Astrocyte (in vitro differentiated cells and primary cell): ENCODE results near the gene PET100. TPM values are rescaled to one million over a fixed set of nuclear protein-coding genes. Genes with fewer than 3 reads are reported as not detected.
"Not testable (repeated sequence)": the region's sequence is repeated elsewhere in the genome, so short reads cannot be mapped to it uniquely, and the experiment has no call there.

ENCODE experiments used
- DNase-seq: peaks from one replicate; pipeline ENCODE4 v3.0.0-alpha.2; 2010; ENCODE audit warnings: low read depth
- FAIRE-seq: peaks from 2 replicates; lab custom pipeline; 2011; peaks lifted over from hg19 to GRCh38; lab: Jason Lieb, UNC
- H2AFZ ChIP-seq: 2 replicates; pipeline ENCODE4 v1.6.0; 2012; ENCODE audit warnings: low read depth, low read length, inconsistent platforms
- H3K27ac ChIP-seq: 2 replicates; pipeline ENCODE4 v1.5.1; 2011; ENCODE audit warnings: low read depth, low read length, inconsistent platforms
- H3K27me3 ChIP-seq: 2 replicates; pipeline ENCODE4 v1.6.0; 2011; ENCODE audit warnings: low read length, inconsistent platforms; ENCODE audit not compliant: insufficient read depth
- H3K36me3 ChIP-seq: 2 replicates; pipeline ENCODE4 v1.5.1; 2011; ENCODE audit warnings: low read length, inconsistent platforms; ENCODE audit not compliant: insufficient read depth
- H3K4me1 ChIP-seq: 2 replicates; pipeline ENCODE4 v1.5.1; 2011; ENCODE audit warnings: low read length, inconsistent platforms; ENCODE audit not compliant: insufficient read depth
- H3K4me2 ChIP-seq: 2 replicates; pipeline ENCODE4 v1.6.0; 2012; ENCODE audit warnings: low read length, inconsistent platforms
- H3K4me3 ChIP-seq: 2 replicates; pipeline ENCODE4 v1.5.1; 2011; ENCODE audit warnings: low read depth, mild to moderate bottlenecking, low read length, inconsistent platforms; ENCODE audit not compliant: insufficient read depth
- H3K79me2 ChIP-seq: 2 replicates; pipeline ENCODE4 v1.6.0; 2012; ENCODE audit warnings: mild to moderate bottlenecking, low read length, inconsistent platforms; ENCODE audit not compliant: insufficient read depth
- H3K9ac ChIP-seq: 2 replicates; pipeline ENCODE4 v1.6.0; 2012; ENCODE audit warnings: mild to moderate bottlenecking, low read length, inconsistent platforms
- H3K9me3 ChIP-seq: 2 replicates; pipeline ENCODE4 v1.5.1; 2012; ENCODE audit warnings: low read depth, mild to moderate bottlenecking, low read length, inconsistent platforms; ENCODE audit not compliant: insufficient read depth
- H4K20me1 ChIP-seq: 2 replicates; pipeline ENCODE4 v1.6.0; 2012; ENCODE audit warnings: low read length, inconsistent platforms; ENCODE audit not compliant: insufficient read depth
- H3K27ac Mint-ChIP-seq: one replicate; pipeline ENCODE4 v1.8.0; 2021; ENCODE audit warnings: mild to moderate bottlenecking, mixed read lengths; ENCODE audit not compliant: unreplicated experiment
- H3K27me3 Mint-ChIP-seq: one replicate; pipeline ENCODE4 v1.8.0; 2021; ENCODE audit warnings: low read depth, mixed read lengths; ENCODE audit not compliant: unreplicated experiment
- H3K36me3 Mint-ChIP-seq: one replicate; pipeline ENCODE4 v1.8.0; 2021; ENCODE audit warnings: low read depth, mixed read lengths; ENCODE audit not compliant: unreplicated experiment
- H3K4me1 Mint-ChIP-seq: one replicate; pipeline ENCODE4 v1.8.0; 2021; ENCODE audit warnings: low read depth, mixed read lengths; ENCODE audit not compliant: unreplicated experiment
- H3K4me3 Mint-ChIP-seq: one replicate; pipeline ENCODE4 v1.8.0; 2021; ENCODE audit warnings: mild to moderate bottlenecking, moderate library complexity, mixed read lengths; ENCODE audit not compliant: unreplicated experiment
- H3K9me3 Mint-ChIP-seq: one replicate; pipeline ENCODE4 v1.8.0; 2021; ENCODE audit warnings: mild to moderate bottlenecking, mixed read lengths; ENCODE audit not compliant: unreplicated experiment
- EZH2 ChIP-seq: IDR thresholded peaks from 2 replicates; pipeline ENCODE4 v1.6.1; 2012; ENCODE audit warnings: mild to moderate bottlenecking, low read length, inconsistent platforms; ENCODE audit not compliant: insufficient read depth
- total RNA-seq: library from RNA; stranded (reverse); gene quantifications from 2 replicates; pipeline ENCODE4 v1.2.1, GENCODE V29; 2021
- TF ChIP-seq, protein P1 (sequence below): IDR thresholded peaks from 2 replicates; pipeline ENCODE4 v1.5.1; 2011; ENCODE audit warnings: low read depth, mild to moderate bottlenecking, inconsistent platforms, low read length, moderate library complexity; ENCODE audit not compliant: insufficient read depth

Gene PET100
- total RNA-seq, 1 donor from 2014 or later, result 95.8 TPM

DNA sequence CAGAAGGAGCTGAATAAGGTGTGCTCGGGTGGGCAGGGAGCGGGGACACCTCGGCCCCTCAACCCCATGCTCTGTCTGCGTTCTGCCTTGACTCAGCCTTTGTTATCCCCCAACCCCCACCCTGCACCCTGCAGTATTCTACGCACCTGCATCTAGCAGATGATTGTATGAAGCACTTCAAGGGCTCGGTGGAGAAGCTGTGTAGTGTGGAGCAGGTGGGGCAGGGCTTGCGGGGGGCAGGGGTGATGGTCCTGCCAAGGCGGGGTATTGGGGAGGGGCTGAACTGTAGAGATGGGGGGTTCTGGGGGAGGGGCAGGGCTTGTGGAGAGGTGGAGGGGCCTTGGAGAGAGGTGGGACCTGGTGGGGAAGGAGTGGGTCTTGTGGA, 13.4 kb downstream of the PET100 start:
- H3K27me3 Mint-ChIP-seq, result no peaks in the 10 kb centered on the region
- Histone ChIP-seq H3K27me3 (peaks cover 2% of the 10 kb centered on the region), H3K4me2 (no peak overlapping the region), H4K20me1 (no peaks in the 10 kb centered on the region), H3K27ac (no peak overlapping the region), H3K4me3 (no peak overlapping the region), H3K79me2 (no peaks in the 10 kb centered on the region), H3K36me3 (no peaks in the 10 kb centered on the region), H3K9me3 (peaks cover 5% of the 10 kb centered on the region), H2AFZ (no peak overlapping the region), H3K9ac (no peak overlapping the region), H3K4me1 (no peaks in the 10 kb centered on the region)
- H3K9me3 Mint-ChIP-seq, result no peaks in the 10 kb centered on the region
- FAIRE-seq (no peak), DNase-seq (no peak)
- no peaks in the 10 kb centered on the region for H3K4me1 Mint-ChIP-seq
- no peak overlapping the region for H3K27ac Mint-ChIP-seq
- no peak overlapping the region for H3K4me3 Mint-ChIP-seq
- H3K36me3 Mint-ChIP-seq, result peaks cover 1% of the 10 kb centered on the region
- TF ChIP-seq EZH2, result no peak
- TF ChIP-seq, protein P1, sequence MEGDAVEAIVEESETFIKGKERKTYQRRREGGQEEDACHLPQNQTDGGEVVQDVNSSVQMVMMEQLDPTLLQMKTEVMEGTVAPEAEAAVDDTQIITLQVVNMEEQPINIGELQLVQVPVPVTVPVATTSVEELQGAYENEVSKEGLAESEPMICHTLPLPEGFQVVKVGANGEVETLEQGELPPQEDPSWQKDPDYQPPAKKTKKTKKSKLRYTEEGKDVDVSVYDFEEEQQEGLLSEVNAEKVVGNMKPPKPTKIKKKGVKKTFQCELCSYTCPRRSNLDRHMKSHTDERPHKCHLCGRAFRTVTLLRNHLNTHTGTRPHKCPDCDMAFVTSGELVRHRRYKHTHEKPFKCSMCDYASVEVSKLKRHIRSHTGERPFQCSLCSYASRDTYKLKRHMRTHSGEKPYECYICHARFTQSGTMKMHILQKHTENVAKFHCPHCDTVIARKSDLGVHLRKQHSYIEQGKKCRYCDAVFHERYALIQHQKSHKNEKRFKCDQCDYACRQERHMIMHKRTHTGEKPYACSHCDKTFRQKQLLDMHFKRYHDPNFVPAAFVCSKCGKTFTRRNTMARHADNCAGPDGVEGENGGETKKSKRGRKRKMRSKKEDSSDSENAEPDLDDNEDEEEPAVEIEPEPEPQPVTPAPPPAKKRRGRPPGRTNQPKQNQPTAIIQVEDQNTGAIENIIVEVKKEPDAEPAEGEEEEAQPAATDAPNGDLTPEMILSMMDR, result no peak

DNA sequence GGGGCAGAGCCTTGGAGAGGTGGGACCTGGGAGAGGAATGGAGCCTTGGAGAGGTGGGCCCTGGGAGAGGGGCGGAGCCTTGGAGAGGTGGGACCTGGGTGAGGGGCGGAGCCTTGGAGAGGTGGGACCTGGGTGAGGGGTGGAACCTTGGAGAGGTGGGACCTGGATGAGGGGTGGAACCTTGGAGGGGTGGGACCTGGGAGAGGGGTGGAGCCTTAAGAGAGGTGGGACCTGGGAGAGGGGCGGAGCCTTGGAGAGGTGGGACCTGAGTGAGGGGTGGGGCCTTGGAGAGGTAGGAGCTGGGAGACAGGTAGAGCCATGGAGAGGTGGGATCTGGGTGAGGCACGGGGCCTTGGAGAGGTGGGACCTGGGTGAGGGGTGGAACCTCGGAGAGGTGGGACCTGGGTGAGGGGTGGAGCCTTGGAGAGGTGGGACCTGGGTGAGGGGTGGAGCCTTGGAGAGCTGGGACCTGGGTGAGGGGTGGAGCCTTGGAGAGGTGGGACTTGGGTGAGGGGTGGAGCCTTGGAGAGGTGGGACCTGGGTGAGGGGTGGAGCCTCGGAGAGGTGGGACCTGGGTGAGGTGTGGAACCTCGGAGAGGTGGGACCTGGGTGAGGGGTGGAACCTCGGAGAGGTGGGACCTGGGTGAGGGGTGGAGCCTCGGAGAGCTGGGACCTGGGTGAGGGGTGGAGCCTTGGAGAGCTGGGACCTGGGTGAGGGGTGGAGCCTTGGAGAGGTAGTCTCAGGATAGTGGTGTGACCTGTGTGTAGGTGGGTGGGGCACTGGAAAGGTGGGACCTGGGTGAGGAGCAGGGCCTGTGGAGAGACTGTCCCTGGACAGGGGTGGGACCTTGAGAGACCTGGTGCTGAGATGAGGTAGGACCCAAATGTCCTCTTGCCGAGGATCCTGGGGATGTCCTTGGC, 14.3 kb downstream of the PET100 start:
- not testable (repeated sequence) for FAIRE-seq, H3K4me1 Mint-ChIP-seq, H2AFZ ChIP-seq, H3K27ac ChIP-seq, H3K27me3 Mint-ChIP-seq, H3K4me3 Mint-ChIP-seq, H3K36me3 Mint-ChIP-seq, H3K27me3 ChIP-seq, H3K79me2 ChIP-seq, H3K36me3 ChIP-seq, H3K9me3 Mint-ChIP-seq, H3K4me3 ChIP-seq, H3K4me1 ChIP-seq, H4K20me1 ChIP-seq, H3K27ac Mint-ChIP-seq, H3K9me3 ChIP-seq, H3K9ac ChIP-seq, H3K4me2 ChIP-seq, DNase-seq

DNA sequence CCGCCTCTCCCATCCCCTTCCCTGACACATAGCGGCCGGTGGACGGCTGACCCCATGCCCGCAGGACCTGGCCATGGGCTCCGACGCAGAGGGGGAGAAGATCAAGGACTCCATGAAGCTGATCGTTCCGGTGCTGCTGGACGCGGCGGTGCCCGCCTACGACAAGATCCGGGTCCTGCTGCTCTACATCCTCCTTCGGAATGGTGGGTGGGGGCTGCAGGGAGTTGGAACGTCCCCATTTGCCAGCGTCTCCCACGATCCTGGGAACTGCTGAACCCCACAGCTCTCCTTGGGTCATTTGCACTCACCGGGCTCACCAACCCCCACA, 14.9 kb downstream of the PET100 start:
- no peak for DNase-seq
- Histone ChIP-seq H3K36me3 (no peaks in the 10 kb centered on the region), H3K27me3 (no peaks in the 10 kb centered on the region), H2AFZ (no peak overlapping the region), H3K27ac (no peak overlapping the region), H3K4me2 (no peak overlapping the region), H3K4me3 (no peak overlapping the region), H3K79me2 (no peaks in the 10 kb centered on the region), H4K20me1 (no peaks in the 10 kb centered on the region), H3K4me1 (no peaks in the 10 kb centered on the region), H3K9me3 (peaks cover 5% of the 10 kb centered on the region), H3K9ac (no peak overlapping the region)
- H3K4me1 Mint-ChIP-seq, result no peaks in the 10 kb centered on the region
- H3K27me3 Mint-ChIP-seq, result peaks cover 2% of the 10 kb centered on the region
- TF ChIP-seq, protein P1, result no peak
- no peak overlapping the region for H3K4me3 Mint-ChIP-seq
- FAIRE-seq, result no peak
- H3K9me3 Mint-ChIP-seq, result no peaks in the 10 kb centered on the region
- no peak overlapping the region for H3K27ac Mint-ChIP-seq
- H3K36me3 Mint-ChIP-seq, result peaks cover 1% of the 10 kb centered on the region
